Measurements from ENCODE around the gene TRPV2. TPM values are rescaled to one million over a fixed set of nuclear protein-coding genes. Genes with fewer than 3 reads are reported as not detected.
A peak's percentile ranks its signal among the peaks of the same experiment; 100 is the strongest.
"Not testable (repeated sequence)": the region's sequence is repeated elsewhere in the genome, so short reads cannot be mapped to it uniquely, and the experiment has no call there.

The TRPV2 gene, protein sequence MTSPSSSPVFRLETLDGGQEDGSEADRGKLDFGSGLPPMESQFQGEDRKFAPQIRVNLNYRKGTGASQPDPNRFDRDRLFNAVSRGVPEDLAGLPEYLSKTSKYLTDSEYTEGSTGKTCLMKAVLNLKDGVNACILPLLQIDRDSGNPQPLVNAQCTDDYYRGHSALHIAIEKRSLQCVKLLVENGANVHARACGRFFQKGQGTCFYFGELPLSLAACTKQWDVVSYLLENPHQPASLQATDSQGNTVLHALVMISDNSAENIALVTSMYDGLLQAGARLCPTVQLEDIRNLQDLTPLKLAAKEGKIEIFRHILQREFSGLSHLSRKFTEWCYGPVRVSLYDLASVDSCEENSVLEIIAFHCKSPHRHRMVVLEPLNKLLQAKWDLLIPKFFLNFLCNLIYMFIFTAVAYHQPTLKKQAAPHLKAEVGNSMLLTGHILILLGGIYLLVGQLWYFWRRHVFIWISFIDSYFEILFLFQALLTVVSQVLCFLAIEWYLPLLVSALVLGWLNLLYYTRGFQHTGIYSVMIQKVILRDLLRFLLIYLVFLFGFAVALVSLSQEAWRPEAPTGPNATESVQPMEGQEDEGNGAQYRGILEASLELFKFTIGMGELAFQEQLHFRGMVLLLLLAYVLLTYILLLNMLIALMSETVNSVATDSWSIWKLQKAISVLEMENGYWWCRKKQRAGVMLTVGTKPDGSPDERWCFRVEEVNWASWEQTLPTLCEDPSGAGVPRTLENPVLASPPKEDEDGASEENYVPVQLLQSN
- 1 to 10 TPM; 1.7 to 3.8 (median 3.1) TPM for polyA plus RNA-seq (ENCODE audit: insufficient read length in 4 of 4)

DNA sequence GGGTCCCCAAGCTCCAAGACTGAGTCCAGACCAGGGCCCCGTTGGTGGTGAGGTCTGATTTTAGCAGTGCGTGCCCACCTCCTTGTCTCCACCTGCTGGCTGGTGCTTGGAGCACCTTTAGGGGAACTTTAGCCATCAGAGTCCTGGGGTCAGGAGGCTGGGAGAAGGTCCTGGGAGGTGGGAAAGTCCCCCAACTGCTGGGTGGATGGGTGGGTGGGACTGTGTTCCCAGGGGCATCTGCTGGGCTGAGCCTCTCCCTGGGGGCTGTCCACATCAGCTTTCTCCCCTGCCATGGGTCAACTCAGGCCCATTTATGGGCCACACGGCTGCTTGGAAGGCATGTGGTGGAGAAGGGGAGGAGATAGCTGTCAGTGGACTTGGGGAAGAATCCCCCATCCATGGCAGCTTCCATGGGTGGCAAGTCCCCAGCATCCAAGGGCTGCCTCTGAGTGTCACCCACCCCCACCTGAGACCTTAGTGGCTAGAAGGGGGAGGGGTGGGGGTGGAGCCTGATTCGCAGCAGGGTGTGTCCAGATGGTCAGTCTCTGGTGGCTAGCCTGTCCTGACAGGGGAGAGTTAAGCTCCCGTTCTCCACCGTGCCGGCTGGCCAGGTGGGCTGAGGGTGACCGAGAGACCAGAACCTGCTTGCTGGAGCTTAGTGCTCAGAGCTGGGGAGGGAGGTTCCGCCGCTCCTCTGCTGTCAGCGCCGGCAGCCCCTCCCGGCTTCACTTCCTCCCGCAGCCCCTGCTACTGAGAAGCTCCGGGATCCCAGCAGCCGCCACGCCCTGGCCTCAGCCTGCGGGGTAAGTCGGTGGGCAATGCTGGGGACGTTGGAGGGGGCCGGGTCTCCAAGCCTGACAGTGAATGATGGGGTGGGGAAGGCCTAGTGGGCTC is at the start of gene TRPV2:
Gene TRPV2 (plus strand): TSS at position 541 of the 894 bp plus-strand sequence. CDS start 2,098 bp downstream, outside the sequence.
- no peak for DNase-seq (ENCODE audit: low read depth in 4 of 4, low spot score in 3 of 4)

DNA sequence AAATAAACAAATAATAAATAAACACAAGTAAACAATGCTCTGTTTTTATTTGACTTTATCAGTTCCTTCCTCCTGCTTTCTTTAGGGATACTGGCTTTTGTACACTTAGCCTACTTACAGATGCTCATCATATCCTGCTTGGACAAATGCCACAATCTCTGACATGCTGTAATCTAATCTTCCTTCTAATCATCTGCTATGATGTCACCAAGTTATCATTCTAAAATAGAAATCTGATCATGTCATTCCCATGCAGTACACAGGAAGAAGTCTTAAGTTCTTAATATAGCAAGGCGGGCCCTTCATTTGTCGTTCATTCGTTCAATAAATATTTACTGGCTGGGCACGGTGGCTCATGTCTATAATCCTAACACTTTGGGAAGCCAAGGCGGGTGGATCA is 43.6 kb upstream of the TRPV2 start:
- DNase-seq (ENCODE audit: low read depth in 4 of 4, low spot score in 3 of 4), result no peak

DNA sequence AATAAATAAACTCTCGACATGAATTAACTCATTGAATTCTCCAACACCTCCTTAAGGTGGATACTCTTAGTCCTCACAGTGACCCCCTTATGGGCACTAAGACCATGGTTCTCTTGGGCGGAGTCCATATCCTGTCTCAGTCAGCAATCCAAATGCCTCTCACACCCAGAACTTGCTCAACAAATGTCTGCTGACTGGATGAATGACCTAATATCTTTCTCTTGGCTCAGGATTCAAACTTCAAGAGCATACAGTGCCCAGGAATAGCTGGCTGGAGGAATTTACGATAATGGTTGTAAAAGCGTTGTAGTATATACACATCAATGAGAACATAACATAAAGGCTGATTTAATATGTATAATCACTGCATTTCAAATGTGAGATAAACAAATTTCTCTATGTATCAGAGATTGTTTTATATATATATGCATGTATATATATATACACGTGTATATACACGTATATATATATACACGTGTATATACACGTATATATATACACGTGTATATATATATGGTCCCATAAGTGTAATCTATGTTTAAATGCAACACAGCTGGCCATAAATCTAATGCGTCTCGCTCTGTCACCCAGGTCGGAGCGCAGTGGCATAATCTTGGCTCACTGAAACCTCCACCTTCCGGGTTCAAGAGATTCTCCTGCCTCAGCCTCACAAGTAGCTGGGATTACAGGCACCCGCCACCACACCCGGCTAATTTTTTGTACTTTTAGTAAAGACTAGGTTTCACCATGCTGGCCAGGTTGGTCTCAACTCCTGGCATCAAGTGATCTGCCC is 41.0 kb upstream of the TRPV2 start:
- DNase-seq (ENCODE audit: low read depth in 4 of 4, low spot score in 3 of 4), result no peak

DNA sequence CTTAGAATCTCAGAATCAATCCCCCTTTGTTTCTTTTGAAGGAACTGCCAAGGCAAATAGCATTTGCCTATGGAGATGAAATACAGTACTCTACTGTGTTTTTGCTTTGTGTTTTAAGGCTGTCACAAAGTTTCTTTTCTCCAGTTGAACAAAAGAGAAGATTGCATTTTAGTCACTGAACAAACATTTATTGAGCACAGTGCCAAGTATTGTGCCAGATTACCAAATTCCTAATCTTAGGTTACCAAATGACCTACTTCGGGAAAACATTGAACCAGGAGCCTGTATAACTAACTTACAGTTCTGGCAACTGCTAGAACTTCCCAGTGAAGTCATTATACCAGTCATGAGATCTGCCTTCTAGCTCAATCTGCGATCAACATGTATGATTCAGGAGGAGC is 37.4 kb upstream of the TRPV2 start:
- no peak for DNase-seq (ENCODE audit: low read depth in 4 of 4, low spot score in 3 of 4)

DNA sequence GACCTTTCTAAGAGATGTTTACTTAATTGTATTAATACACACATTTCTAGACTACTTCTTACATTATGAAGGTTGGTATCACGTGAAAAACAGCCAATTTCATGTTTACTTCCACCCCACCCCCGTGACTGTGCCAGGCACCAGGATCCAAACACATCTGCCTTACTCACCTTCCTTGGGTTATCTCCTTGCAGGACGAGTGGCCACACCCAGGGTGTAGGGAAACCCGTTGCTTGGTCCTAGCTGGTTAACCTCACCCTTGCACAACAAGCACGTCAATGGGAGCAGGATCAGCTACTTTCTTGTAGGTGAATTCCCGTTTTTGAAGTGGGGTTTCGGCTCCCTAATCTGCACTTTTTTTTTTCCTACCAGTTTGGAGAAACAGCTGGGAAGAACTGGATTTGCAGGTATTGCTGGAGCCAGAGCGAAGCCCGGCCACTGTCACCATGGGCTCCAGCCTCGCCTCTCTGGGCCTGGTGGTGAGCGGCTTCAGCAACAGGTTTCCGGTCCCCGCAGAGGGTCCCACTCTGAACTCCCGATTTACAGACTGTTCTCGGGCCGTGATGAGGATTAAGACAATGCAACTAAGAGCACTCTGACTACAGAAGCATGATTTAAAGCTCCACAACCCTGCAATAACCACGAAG is 36.6 kb upstream of the TRPV2 start:
- DNase-seq (ENCODE audit: low read depth in 4 of 4, low spot score in 3 of 4), result no peak

DNA sequence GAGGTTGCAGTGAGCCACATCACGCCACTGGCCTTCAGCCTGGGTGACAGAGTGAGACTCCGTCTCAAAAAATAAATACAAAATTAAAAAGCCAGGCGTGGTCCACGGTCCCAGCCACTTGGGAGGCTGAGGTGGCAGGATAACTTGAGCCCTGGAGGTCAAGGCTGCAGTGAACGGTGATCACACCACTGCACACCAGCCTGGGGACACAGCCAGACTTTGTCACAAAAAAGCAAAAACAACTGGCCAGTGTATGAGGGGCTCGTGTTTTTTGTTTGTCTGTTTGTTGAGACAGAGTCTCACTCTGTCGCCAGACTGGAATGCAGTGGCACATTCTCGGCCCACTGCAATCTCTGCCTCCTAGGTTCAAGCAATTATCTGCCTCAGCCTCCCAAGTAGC is 35.7 kb upstream of the TRPV2 start:
- no peak for DNase-seq (ENCODE audit: low read depth in 4 of 4, low spot score in 3 of 4)

DNA sequence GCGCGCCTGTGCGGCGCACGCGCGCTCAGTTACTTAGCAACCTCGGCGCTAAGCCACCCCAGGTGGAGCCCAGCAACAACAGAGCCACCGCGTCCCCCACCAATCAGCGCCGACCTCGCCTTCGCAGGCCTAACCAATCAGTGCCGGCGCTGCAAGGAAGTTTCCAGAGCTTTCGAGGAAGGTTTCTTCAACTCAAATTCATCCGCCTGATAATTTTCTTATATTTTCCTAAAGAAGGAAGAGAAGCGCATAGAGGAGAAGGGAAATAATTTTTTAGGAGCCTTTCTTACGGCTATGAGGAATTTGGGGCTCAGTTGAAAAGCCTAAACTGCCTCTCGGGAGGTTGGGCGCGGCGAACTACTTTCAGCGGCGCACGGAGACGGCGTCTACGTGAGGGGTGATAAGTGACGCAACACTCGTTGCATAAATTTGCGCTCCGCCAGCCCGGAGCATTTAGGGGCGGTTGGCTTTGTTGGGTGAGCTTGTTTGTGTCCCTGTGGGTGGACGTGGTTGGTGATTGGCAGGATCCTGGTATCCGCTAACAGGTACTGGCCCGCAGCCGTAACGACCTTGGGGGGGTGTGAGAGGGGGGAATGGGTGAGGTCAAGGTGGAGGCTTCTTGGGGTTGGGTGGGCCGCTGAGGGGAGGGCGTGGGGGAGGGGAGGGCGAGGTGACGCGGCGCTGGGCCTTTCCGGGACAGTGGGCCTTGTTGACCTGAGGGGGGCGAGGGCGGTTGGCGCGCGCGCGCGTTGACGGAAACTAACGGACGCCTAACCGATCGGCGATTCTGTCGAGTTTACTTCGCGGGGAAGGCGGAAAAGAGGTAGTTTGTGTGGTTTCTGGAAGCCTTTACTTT is 34.5 kb upstream of the TRPV2 start, which contains the start of gene UBB:
Gene UBB (plus strand): TSS at position 452 of the 856 bp plus-strand sequence. CDS start 817 bp downstream, outside the sequence.
- peak; percentile 87 to 95 (median 92) for DNase-seq (ENCODE audit: low read depth in 4 of 4, low spot score in 3 of 4)

DNA sequence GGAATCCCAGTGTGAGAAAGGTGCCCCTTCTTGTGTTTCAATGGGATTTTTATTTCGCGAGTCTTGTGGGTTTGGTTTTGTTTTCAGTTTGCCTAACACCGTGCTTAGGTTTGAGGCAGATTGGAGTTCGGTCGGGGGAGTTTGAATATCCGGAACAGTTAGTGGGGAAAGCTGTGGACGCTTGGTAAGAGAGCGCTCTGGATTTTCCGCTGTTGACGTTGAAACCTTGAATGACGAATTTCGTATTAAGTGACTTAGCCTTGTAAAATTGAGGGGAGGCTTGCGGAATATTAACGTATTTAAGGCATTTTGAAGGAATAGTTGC is 33.9 kb upstream of the TRPV2 start:
- DNase-seq (ENCODE audit: low read depth in 4 of 4, low spot score in 3 of 4), result no peak

DNA sequence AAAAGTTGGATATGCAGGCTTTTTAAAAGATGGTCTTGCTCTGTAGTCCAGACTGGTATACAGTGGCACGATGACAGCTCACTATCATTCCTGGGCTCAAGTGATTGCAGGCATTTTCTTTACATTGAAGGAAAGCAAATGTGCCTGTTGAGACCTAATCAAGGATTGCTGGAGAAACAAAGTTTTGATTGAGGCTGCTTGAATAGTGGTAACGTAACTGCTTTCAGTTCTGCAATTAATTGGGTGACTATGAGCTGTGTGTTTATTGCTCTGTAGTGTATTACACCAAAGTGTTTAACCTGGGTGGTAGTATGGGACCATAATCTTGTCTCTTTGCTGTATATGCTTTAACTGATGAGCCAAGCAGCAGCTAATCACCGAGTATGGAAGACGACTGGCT is 32.2 kb upstream of the TRPV2 start:
- DNase-seq (ENCODE audit: low read depth in 4 of 4, low spot score in 3 of 4), result no peak

DNA sequence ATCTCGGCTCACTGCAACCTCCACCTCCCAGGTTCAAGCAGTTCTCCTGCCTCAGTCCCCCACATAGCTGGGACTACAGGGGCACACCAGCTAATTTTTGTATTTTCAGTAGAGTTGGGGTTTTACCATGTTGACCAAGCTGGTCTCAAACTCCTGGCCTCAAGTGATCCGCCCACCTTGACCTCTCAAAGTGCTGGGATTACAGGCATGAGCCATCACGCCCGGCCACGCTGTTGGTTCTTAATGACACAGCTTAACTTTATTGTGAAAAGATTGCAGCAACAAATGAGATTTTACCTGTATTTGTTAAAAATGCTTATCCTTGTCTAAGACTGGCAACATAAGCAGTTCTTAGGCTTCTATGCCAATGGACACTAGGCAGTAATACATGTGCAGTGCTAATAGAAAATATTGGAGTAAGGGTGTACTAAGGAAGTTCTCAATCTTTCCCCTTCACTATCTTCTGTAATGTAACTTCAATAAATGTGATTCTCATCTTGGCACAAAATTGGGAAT is 31.5 kb upstream of the TRPV2 start:
- DNase-seq (ENCODE audit: low read depth in 4 of 4, low spot score in 3 of 4), result no peak

DNA sequence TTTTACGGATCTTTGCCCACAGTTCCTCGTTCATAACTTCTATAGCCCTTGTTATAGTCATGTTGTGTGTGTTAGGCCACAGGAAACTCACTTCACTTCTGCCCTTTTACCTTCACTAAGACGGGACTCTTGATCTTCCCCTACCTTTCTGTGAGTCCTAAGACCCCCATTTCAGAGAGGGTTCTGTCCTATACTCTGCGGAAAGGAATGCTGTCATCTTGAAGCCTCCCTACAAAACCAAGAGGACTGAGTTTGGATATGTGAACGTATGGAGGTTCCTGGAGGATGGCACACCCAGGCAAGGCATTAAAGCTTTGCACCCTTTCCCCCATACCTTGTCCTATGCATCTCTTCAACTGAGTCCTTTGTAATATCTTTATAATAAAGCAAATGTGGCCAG is 30.8 kb upstream of the TRPV2 start:
- DNase-seq (ENCODE audit: low read depth in 4 of 4, low spot score in 3 of 4), result no peak

DNA sequence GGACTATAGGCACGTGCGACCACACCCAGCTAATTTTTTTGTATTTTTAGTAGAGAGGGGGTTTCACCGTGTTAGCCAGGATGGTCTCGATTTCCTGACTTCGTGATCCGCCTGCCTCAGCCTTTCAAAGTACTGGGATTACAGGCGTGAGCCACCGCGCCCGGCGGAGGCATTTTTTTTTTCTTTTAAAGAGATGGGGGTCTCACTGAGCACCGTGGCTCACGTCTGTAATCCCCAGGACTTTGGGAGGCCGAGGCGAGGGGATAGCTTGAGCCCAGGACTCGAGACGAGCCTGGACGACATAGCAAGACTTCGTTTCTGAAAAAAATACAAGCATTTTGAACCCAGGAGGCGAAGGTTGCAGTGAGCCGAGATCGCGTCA is 29.3 kb upstream of the TRPV2 start:
- DNase-seq (ENCODE audit: low read depth in 4 of 4, low spot score in 3 of 4), result not testable (repeated sequence)

DNA sequence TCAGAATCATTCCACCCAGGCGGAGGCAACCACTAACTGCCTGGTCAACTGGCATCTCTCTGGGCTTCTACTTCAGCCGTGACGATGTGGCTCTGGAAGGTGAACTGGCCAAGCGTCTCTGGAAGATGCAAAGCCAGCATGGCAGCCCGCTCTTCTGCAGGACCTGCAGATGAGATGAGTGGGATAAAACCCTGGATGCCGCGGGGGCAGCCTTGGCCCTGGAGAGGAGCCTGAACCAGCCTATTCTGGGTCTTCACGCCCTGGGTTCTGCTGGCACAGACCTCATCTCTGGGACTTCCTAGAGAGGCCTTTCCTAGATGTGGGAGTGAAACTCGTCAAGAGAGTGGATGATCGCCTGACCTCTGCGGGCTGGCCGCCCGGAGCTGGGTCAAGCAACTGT is 23.9 kb upstream of the TRPV2 start:
- no peak for DNase-seq (ENCODE audit: low read depth in 4 of 4, low spot score in 3 of 4)

DNA sequence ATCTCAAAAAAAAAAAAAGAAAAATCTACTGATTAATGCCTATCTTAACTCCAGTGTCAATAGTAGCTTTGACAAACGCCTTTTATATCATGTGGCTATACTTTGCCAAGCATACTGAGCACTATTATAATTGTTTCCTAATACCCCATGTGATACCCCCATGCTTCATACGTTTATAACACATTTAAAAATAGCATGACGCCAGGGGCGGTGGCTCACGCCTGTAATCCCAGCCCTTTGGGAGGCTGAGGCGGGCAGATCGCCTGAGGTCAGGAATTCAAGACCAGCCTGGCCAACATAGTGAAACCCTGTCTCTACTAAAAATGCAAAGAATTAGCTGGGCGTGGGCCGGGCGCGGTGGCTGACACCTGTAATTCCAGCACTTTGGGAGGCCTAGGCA is 22.9 kb upstream of the TRPV2 start:
- DNase-seq (ENCODE audit: low read depth in 4 of 4, low spot score in 3 of 4), result not testable (repeated sequence)

DNA sequence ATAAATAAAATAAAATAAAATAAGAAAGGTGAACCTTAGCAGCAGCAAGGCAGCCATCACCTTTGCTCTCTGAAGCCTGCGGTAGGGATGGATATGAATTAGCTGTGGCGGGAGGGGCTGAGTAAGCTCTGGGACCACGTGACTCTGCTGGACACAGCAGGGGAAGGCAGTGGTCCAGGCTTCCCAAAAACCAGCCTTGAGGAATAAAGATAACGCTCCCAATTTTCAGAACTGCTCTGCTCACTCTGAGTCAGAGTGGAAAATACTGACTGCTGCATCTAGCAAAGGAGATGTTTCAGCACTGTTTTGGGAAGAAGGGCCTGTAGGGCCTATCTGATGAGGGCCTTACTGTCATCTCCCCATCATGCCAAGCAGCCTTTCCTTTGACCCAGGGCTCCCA is 19.5 kb upstream of the TRPV2 start:
- not testable (repeated sequence) for DNase-seq (ENCODE audit: low read depth in 4 of 4, low spot score in 3 of 4)

DNA sequence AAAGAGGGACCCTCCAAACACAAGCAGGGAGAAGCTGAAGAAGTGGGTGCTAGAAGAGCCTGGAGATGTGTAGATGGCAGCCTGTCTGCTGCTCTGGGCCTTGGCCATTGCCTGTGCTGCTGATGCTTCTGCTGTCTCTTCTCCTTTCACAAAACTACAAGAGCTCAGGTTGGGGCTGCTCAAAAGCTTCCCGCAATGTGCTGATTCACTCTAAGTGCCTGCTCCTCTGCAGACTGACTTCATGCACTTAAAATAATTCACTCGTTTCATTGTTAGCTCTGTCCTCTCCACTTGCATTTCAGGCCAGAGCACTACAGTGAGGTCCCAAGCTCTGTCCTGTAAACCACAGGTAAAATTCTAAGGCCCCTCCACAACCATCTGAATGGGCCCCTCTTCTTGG is 18.7 kb upstream of the TRPV2 start:
- DNase-seq (ENCODE audit: low read depth in 4 of 4, low spot score in 3 of 4), result not testable (repeated sequence)

DNA sequence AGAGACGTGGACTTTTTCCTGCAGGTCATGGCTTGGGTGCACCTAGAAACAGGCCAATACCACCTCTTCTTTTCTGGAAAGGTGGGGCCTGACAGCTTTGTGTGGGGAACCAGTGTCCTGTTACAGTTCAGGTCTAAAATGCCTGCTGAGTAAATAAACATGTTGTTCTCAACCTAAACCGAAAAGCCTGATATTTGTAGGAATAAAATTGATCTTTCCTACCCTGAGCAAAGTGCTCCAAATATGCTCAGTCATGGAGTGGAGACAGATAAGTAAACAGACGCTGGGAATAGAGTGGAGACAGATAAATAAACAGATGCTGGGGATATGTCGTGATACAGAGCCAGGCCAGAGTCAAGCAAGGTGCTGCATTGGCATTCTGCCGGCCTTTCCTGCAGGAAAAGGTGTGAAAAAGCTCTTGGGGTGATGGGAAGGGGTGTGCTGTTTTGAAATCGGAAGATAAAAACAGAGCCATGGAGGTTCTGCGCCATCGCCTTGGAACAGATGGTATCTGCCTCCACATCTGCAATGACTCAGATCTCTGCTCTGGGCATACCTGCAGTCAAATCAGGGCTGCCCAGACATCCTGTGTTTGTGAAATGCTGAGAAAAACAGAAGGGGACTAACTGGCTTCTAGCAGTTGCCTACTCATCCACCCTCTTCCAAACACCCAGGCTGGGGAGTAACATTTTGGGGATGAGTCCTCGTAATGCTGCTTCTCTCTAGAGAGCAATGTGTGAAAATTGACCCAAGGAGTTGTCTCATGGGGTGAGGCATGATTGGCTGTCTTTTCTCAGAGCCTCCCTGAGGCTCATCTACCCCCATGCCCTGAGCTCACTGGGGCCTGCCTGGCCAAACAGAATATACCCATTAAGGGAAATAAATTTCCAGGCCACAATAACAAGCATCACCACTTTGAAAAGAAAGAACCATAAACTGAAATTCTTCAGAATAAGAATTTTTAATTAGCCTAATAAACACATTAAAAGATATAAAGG is 16.8 kb upstream of the TRPV2 start:
- no peak for DNase-seq (ENCODE audit: low read depth in 4 of 4, low spot score in 3 of 4)
